GM10847 (cell line): Measurements from ENCODE around the gene DENND1A.

ENCODE experiments used
- POLR2A ChIP-seq: IDR thresholded peaks from 2 replicates; pipeline ENCODE4 v1.6.1; 2011; ENCODE audit not compliant: insufficient read length; ENCODE audit errors: extremely low read depth

DENND1A gene

DNA sequence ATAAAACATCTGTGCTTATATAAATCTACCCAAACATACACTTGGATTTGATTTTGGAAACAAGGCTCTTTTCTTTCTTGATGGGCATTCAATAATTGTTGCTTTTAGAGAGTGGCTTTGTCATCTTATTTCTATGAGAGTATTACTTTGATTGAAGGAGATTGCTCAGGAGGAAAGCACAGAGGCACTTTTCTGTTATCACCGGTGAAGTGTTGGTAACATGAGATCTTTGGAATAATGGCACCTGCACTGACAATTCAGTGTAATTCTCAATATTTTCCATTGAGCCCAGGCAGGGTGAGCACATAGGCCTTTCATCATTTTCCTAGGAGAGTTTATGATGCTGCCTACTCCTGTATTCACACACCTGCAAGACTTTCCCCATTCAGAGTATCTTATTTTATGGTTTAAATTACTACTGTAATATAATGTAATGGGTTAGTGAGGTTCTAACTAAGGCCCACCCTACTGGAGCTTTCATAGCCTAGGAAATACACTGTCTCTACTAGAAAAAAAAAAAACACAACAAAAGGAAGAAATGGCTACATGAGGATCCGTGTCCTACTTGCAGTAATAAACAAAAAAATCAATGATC lies 244.3 kb downstream of the DENND1A start:
- no peak for TF ChIP-seq POLR2A

DNA sequence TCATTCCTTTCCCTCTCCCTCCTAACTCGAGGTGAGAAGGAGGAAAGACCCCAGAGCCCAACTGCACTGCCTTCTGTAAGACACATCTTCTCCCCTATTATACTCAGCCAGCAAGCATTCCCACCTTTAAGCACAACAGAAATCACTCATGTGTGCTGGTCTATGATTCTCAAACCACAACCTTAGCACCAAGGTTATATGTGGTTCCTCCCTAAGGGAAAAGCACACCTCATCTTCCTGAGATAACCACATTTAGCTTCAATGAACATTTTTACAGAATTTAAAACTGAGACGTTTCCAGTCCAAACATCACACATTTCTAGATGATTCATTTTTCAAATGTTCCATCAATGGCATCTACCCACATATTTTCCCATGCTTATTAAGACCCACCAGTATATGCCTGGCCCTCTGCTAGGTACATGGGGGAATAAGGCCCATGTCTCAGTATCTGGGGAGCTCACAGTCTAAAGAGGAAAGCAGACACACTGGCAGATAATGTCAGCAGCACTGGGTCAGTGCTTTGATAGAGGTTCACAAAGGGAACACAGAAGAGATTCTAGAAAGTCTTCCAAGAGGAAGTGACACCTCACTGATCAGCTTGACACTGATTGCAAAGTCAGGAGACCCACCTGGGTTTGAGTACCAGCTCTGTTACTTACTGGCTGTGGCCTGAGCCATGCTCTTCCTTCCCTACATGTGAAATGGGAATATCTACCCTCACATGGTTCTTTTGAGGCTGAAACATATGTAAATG lies 245.4 kb downstream of the DENND1A start:
- TF ChIP-seq POLR2A, result no peak

DNA sequence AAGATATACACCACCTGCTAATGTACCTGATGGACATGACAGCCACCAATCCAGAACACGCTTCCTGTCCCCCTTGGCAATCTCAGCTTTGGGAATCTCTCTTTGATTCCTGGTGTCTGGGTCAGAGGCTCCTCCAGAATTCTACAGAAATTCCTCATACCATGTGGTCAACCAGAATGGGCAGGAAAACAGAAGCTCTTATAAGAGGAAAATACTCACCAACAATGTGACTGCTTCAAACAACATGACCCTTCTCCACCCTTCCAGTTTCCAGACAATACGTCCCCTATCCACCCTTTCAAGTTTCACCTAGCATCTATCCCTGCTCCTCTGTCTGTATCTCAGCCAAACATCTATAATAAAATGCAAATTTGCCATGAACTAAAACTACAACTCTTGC lies 247.2 kb downstream of the DENND1A start:
- TF ChIP-seq POLR2A, result no peak

GRCh38 chr9:123680352-123680751 lies 249.6 kb downstream of the DENND1A start:
- no peak for TF ChIP-seq POLR2A

- no peak for TF ChIP-seq POLR2A
Observed at GRCh38 chr9:123679330-123679987, 250.5 kb downstream of the DENND1A start.

GRCh38 chr9:123678878-123679329 lies 251.0 kb downstream of the DENND1A start:
- TF ChIP-seq POLR2A, result no peak

DNA sequence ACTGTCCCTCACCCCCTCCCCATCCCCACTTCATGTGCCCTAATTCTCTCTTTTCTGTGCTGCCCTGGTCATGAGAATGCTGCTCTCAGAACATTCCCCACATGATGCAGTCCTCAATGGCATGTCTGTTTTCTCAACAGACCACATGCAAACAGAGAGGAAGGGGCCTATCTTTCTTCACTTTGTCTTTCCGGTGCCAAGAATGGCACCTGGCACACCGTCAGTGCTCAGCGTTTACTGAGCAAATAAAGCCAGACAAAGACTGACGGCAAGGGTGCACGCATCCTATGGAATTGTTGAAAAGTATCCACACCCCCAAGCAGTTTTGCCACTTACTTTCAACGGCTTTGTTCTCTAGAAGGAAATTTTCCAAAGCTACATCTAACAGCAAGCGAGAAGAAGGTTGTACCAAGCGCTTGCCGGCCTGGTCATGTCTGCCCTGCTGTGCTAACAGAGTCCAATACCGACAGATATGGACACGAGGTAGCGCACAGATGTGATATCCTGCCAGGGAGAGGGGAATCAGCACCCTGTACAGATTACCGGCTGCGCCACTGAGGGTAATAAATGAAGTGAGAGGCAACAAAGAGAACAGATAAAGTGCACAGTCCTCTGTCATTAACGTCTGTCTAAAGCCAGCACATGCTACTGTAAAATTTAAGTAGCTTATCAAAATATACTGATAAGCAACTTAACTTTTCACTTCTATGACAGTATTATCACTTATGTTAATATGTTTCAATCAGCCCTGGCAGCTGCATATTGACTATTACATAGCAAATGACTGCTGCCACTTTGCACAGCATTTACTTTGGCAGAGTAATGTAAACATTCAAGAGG lies 251.7 kb downstream of the DENND1A start:
- TF ChIP-seq POLR2A, result no peak

- TF ChIP-seq POLR2A, result no peak
Observed at GRCh38 chr9:123676869-123677268, 253.1 kb downstream of the DENND1A start.

DNA sequence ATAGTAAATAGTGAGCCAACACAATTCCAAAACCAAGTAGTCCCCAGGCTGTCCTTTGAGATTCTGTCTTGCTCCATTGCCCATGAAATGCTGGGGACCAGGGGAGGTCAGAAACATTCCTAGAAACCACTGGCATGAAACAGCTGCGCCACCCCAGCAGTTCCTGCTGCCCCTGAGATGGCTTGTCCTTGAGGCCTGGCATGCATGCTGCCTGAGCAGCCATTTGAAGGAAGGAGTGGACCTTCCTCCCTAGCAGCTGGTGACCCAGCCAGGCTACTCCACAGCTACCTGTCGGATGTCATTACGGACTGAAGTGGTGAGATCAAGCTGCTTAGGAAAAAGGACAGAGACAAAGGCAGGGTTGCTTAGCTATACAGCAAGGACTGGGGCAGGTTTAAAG lies 260.6 kb downstream of the DENND1A start:
- TF ChIP-seq POLR2A, result no peak

GRCh38 chr9:123663529-123663928 lies 266.4 kb downstream of the DENND1A start:
- no peak for TF ChIP-seq POLR2A

DNA sequence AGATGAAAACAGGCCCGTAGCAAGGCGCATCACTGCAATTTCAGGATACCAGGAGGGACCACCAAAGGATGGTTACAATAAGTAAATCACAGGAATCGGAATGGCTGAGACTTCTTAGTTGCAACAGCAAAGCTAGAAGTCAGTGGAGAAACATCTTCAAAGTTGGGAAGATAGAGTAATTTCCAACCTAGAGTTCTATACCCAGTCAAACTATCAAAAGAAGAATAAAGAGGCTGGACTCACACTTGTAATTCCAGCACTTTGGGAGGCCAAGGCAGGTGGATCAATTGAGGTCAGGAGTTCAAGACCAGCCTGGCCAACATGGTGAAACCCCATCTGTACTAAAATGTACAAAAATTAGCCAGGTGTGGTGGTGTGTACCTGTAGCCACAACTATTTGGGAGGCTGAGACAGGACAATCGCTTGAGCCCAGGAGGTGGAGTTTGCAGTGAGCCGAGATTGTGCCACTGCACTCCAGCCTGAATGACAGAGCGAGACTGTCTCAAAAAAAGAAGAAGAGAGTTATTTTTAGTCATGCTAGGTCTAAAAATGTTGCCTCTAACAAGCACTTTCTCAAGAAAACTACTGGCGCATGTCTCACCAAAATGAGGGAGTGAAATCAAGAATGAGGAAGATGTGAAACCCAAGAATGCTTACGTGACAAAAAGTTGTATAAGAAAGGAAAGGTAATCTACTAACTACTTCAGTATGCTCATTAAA lies 267.7 kb downstream of the DENND1A start:
- no peak for TF ChIP-seq POLR2A

- no peak for TF ChIP-seq POLR2A
Observed at GRCh38 chr9:123660691-123661466, 269.0 kb downstream of the DENND1A start.

DNA sequence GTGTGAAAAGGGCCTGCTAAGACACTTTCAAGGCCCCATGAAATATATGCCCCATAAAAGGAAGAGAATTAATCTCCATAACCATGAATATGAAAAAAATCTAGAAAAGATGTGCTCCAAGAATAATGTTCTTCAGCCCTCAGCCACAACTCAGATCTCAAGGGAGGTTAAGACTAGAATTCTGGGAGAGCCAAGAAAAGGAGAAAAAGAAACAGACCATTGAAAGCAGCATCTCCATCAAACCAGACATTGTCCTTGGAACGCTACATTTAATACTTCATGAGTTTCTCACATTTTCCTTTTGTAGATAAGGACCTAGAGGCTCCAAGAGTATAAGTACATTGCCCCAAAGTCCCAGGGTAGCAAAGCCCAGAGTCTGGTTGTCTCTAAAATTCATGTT lies 270.6 kb downstream of the DENND1A start:
- TF ChIP-seq POLR2A, result no peak

DNA sequence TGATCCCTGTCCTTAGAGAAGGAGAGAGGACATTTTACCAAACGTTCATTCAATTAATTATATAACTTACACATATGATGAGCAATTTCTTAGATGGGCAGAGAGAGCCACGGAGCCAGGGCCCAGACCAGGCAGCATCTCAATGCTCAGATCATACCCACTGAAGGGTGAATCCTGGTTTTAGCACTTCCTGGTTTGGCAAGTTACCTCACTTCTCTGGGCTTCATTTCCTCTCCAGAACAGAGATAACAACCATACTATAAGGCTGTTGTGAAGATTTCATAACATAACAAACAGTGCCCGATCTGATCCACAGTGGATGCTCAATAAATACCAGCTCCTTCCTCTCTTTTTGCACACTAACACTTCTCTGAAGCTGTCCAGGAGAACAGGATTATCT lies 271.1 kb downstream of the DENND1A start:
- no peak for TF ChIP-seq POLR2A
